Uterus (tissue), 2 donors: ENCODE data around the gene OSBPL8.

ENCODE experiments used
- POLR2A ChIP-seq, 2 donors: fragments of 450-650 bp; IDR thresholded peaks; one replicate each; pipeline ENCODE4 v1.6.1; 2016; ENCODE audit warnings: antibody characterized with exemption in 2 of 2, mild to moderate bottlenecking in 1 of 2, moderate library complexity in 1 of 2
- TF ChIP-seq, protein P1 (sequence below), 4 experiments: fragments of 200-600 bp in 2 of 4; fragments of 450-650 bp in 2 of 4; sonication (generic) in 2 of 4; IDR thresholded peaks; one replicate each; pipeline ENCODE4 v1.5.1; 2016 to 2019; ENCODE audit warnings: antibody characterized with exemption in 4 of 4, mild to moderate bottlenecking in 2 of 4, moderate library complexity in 1 of 4

DNA sequence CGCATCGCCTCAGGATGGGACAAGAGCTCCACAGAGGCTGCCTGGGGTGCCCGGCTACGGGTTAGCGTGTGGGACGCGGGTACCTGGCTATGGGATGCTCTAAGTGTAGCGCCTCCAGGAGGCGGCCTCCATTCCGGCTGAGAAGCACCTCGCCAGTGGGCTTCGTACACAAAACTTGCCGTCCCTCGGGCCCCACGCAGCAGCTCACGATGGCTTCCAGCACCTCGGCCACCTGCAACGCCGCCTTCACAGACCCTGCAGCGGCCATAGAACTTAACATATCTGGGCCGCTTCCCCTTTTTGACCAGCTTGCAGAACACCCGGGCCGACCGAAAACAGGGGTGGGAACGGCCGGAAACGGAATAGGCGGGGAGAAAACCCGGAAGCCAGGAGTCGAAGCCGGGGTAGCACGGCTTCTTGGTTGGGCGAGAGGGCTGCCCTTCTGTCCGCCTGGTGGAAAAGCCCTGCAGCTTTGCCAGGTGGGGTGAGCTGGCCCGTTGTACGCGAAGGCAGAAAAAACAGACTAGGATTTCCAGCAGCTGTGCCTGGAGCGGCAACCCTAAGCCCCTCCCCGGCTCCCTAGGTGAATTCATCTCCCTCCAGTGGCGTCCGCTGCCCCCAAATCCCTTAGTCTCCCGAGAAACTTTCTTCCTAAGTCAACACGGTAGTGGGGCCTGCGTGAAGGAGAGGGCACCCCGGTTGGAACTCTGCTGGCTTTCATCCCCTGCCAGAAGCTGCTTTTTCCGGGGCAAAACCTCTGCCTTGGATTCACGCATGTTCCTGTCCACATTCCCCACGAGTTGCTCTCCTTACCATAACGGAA, 211.3 kb downstream of the OSBPL8 start, which contains the start of gene BBS10:
- TF ChIP-seq, protein P1, sequence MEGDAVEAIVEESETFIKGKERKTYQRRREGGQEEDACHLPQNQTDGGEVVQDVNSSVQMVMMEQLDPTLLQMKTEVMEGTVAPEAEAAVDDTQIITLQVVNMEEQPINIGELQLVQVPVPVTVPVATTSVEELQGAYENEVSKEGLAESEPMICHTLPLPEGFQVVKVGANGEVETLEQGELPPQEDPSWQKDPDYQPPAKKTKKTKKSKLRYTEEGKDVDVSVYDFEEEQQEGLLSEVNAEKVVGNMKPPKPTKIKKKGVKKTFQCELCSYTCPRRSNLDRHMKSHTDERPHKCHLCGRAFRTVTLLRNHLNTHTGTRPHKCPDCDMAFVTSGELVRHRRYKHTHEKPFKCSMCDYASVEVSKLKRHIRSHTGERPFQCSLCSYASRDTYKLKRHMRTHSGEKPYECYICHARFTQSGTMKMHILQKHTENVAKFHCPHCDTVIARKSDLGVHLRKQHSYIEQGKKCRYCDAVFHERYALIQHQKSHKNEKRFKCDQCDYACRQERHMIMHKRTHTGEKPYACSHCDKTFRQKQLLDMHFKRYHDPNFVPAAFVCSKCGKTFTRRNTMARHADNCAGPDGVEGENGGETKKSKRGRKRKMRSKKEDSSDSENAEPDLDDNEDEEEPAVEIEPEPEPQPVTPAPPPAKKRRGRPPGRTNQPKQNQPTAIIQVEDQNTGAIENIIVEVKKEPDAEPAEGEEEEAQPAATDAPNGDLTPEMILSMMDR (IDR thresholded peaks at IDR 0.05) = peak in 3 of 4 experiments; percentile 37 to 44 (median 41)
- TF ChIP-seq POLR2A (IDR thresholded peaks at IDR 0.05) = peak in 1 of 2 donors; percentile 26
